HepG2 (cell line): Measurements from ENCODE around the gene CDX1. TPM values are rescaled to one million over a fixed set of nuclear protein-coding genes. Genes with fewer than 3 reads are reported as not detected.
A peak's percentile ranks its signal among the peaks of the same experiment; 100 is the strongest.

Source experiments
- AGO1 ChIP-seq: fragments of 200-400 bp; formaldehyde crosslinking; IDR thresholded peaks from 2 replicates; pipeline ENCODE4 v1.6.1; 2017; ENCODE audit warnings: mild to moderate bottlenecking, low read depth, low read length, moderate library complexity; ENCODE audit not compliant: poor library complexity, severe bottlenecking
- ARHGAP35 ChIP-seq: sonication (generic); formaldehyde crosslinking; IDR thresholded peaks from 2 replicates; pipeline ENCODE4 v1.9.0; 2022; ENCODE audit warnings: mild to moderate bottlenecking, inconsistent platforms, moderate library complexity, missing genetic modification reagents, borderline replicate concordance
- ARNT2 ChIP-seq: sonication (generic); formaldehyde crosslinking; IDR thresholded peaks from 2 replicates; pipeline ENCODE4 v1.8.0; 2022; ENCODE audit warnings: mild to moderate bottlenecking, low read depth, missing genetic modification reagents, moderate library complexity
- ELF3 ChIP-seq: IDR thresholded peaks from 2 replicates; pipeline ENCODE4 v1.6.1; 2016; ENCODE audit warnings: missing genetic modification reagents, missing compliant biosample characterization
- ELF4 ChIP-seq: sonication (generic); formaldehyde crosslinking; IDR thresholded peaks from 2 replicates; pipeline ENCODE4 v1.5.0; 2020; ENCODE audit warnings: missing genetic modification reagents, mild to moderate bottlenecking, moderate library complexity, borderline replicate concordance
- HCFC1 ChIP-seq: fragments of 150-350 bp; IDR thresholded peaks from 2 replicates; pipeline ENCODE4 v1.6.1; 2014; ENCODE audit warnings: low read depth, low read length
- HMG20A ChIP-seq: IDR thresholded peaks from 2 replicates; pipeline ENCODE4 v1.6.1; 2016; ENCODE audit warnings: borderline replicate concordance
- KLF11 ChIP-seq: IDR thresholded peaks from 2 replicates; pipeline ENCODE4 v1.6.1; 2016; ENCODE audit warnings: missing compliant biosample characterization
- MAFF ChIP-seq: IDR thresholded peaks from 2 replicates; pipeline ENCODE4 v1.6.1; 2011; ENCODE audit warnings: low read depth, low read length, improper control_type of control experiment
- MYNN ChIP-seq: sonication (generic); formaldehyde crosslinking; IDR thresholded peaks from 2 replicates; pipeline ENCODE4 v1.4.0; 2020; ENCODE audit warnings: mild to moderate bottlenecking, low read depth, missing genetic modification reagents
- NPAS2 ChIP-seq: sonication (generic); formaldehyde crosslinking; IDR thresholded peaks from 2 replicates; pipeline ENCODE4 v1.8.0; 2022; ENCODE audit warnings: mild to moderate bottlenecking, missing genetic modification reagents, borderline replicate concordance
- PRDM4 ChIP-seq: sonication (generic); formaldehyde crosslinking; IDR thresholded peaks from 2 replicates; pipeline ENCODE4 v1.9.0; 2021; ENCODE audit warnings: missing genetic modification reagents, borderline replicate concordance
- SALL2 ChIP-seq: sonication (generic); formaldehyde crosslinking; IDR thresholded peaks from 2 replicates; pipeline ENCODE4 v1.8.1; 2023; ENCODE audit warnings: mild to moderate bottlenecking, missing genetic modification reagents, inconsistent platforms
- TCF7 ChIP-seq: sonication (generic); IDR thresholded peaks from 2 replicates; pipeline ENCODE4 v1.6.1; 2016; ENCODE audit warnings: antibody characterized with exemption, low read depth
- WIZ ChIP-seq: sonication (generic); formaldehyde crosslinking; IDR thresholded peaks from 2 replicates; pipeline ENCODE4 v1.5.1; 2020; ENCODE audit warnings: mild to moderate bottlenecking, missing genetic modification reagents
- ZFP41 ChIP-seq: sonication (generic); formaldehyde crosslinking; IDR thresholded peaks from 2 replicates; pipeline ENCODE4 v1.4.0; 2020; ENCODE audit warnings: mild to moderate bottlenecking, missing genetic modification reagents, borderline replicate concordance
- ZNF136 ChIP-seq: sonication (generic); formaldehyde crosslinking; IDR thresholded peaks from 2 replicates; pipeline ENCODE4 v1.8.1; 2022; ENCODE audit warnings: low read depth, mild to moderate bottlenecking, moderate library complexity, missing genetic modification reagents
- ZNF773 ChIP-seq: sonication (generic); formaldehyde crosslinking; IDR thresholded peaks from 2 replicates; pipeline ENCODE4 v1.4.0; 2020; ENCODE audit warnings: missing genetic modification reagents, borderline replicate concordance
- ZNF788 ChIP-seq: sonication (generic); formaldehyde crosslinking; IDR thresholded peaks from 2 replicates; pipeline ENCODE4 v1.5.0; 2020; ENCODE audit warnings: mild to moderate bottlenecking, missing genetic modification reagents, borderline replicate concordance
- ZNF850 ChIP-seq: sonication (generic); formaldehyde crosslinking; conservative IDR thresholded peaks from 2 replicates; pipeline ENCODE4 v1.9.0; 2021; ENCODE audit warnings: mild to moderate bottlenecking, missing genetic modification reagents
- ZNF891 ChIP-seq: sonication (generic); formaldehyde crosslinking; IDR thresholded peaks from 2 replicates; pipeline ENCODE4 v1.5.0; 2020; ENCODE audit warnings: mild to moderate bottlenecking, missing genetic modification reagents
- polyA plus RNA-seq, 8 experiments: library from polyadenylated mRNA; depleted of rRNA in 3 of 8; stranded (reverse) in 7 of 8; unstranded in 1 of 8; fragments of >200 nt; fragmentation: Illumina TruSeq in 4 of 8; extraction: Trizol in 4 of 8; gene quantifications; 2 replicates each; pipeline versions ENCODE4 v1.2.1 to v1.2.3, GENCODE V29; 2011 to 2016; ENCODE audit warnings: low read depth in 4 of 8, missing spikeins in 1 of 8, mixed read lengths in 1 of 8; ENCODE audit not compliant: insufficient read depth in 1 of 8
- total RNA-seq, 5 experiments: library from RNA; depleted of rRNA; stranded (reverse); fragments of >200 nt; fragmentation: Illumina TruSeq; extraction: Trizol; gene quantifications; 2 replicates each; pipeline ENCODE4 v1.2.3, GENCODE V29; 2016; ENCODE audit warnings: low read depth in 1 of 5
- TF ChIP-seq, protein P1 (sequence below): sonication (generic); formaldehyde crosslinking; IDR thresholded peaks from 2 replicates; pipeline ENCODE4 v1.8.0; 2022; ENCODE audit warnings: mild to moderate bottlenecking, missing genetic modification reagents, moderate library complexity
- TF ChIP-seq, protein P2 (sequence below): fragments of 450-650 bp; IDR thresholded peaks from 2 replicates; pipeline ENCODE4 v1.6.1; 2017; ENCODE audit warnings: mild to moderate bottlenecking

The CDX1 gene
- total and polyA plus RNA-seq, 2 of the 13 experiments (the other 11 are each of a cell fraction or from before 2014, with no cell fraction given): not detected

- TF ChIP-seq WIZ (CRISPR knock-in tag): no peak
- 0 out of 2 replicates have a peak, but pooled peaks have one; percentile 35 for TF ChIP-seq ARHGAP35
- peak; percentile 95 for TF ChIP-seq TCF7
- peak; percentile 97 for TF ChIP-seq ELF3 (CRISPR knock-in tag)
- no peak for TF ChIP-seq ZFP41 (CRISPR knock-in tag)
- no peak for TF ChIP-seq ZNF850 (CRISPR knock-in tag)
- TF ChIP-seq ZNF136: no peak
- TF ChIP-seq, protein P1, sequence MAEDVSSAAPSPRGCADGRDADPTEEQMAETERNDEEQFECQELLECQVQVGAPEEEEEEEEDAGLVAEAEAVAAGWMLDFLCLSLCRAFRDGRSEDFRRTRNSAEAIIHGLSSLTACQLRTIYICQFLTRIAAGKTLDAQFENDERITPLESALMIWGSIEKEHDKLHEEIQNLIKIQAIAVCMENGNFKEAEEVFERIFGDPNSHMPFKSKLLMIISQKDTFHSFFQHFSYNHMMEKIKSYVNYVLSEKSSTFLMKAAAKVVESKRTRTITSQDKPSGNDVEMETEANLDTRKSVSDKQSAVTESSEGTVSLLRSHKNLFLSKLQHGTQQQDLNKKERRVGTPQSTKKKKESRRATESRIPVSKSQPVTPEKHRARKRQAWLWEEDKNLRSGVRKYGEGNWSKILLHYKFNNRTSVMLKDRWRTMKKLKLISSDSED (CRISPR knock-in tag): no peak
- peak; percentile 31; the same call in 1 of the 2 replicates for TF ChIP-seq KLF11 (CRISPR knock-in tag)
- no peak; the same call in none of the 2 replicates for TF ChIP-seq SALL2
- TF ChIP-seq NPAS2 (CRISPR knock-in tag): no peak
- peak; percentile 81; the same call in 1 of the 2 replicates for TF ChIP-seq ZNF788 (CRISPR knock-in tag)
- peak; percentile 75 for TF ChIP-seq HMG20A (CRISPR knock-in tag)
- TF ChIP-seq ZNF891 (CRISPR knock-in tag): peak; percentile 1; the same call in 1 of the 2 replicates
- peak; percentile 29; the same call in 1 of the 2 replicates for TF ChIP-seq ARNT2 (CRISPR knock-in tag)
- TF ChIP-seq, protein P2, sequence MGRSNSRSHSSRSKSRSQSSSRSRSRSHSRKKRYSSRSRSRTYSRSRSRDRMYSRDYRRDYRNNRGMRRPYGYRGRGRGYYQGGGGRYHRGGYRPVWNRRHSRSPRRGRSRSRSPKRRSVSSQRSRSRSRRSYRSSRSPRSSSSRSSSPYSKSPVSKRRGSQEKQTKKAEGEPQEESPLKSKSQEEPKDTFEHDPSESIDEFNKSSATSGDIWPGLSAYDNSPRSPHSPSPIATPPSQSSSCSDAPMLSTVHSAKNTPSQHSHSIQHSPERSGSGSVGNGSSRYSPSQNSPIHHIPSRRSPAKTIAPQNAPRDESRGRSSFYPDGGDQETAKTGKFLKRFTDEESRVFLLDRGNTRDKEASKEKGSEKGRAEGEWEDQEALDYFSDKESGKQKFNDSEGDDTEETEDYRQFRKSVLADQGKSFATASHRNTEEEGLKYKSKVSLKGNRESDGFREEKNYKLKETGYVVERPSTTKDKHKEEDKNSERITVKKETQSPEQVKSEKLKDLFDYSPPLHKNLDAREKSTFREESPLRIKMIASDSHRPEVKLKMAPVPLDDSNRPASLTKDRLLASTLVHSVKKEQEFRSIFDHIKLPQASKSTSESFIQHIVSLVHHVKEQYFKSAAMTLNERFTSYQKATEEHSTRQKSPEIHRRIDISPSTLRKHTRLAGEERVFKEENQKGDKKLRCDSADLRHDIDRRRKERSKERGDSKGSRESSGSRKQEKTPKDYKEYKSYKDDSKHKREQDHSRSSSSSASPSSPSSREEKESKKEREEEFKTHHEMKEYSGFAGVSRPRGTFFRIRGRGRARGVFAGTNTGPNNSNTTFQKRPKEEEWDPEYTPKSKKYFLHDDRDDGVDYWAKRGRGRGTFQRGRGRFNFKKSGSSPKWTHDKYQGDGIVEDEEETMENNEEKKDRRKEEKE: no peak
- no peak for TF ChIP-seq MAFF
- TF ChIP-seq HCFC1: no peak
- 0 out of 2 replicates have a peak, but pooled peaks have one; percentile 23 for TF ChIP-seq PRDM4 (CRISPR knock-in tag)
- no peak for TF ChIP-seq MYNN (CRISPR knock-in tag)
- no peak for TF ChIP-seq AGO1
- TF ChIP-seq ELF4 (CRISPR knock-in tag): no peak
- no peak for TF ChIP-seq ZNF773 (CRISPR knock-in tag)
Observed at GRCh38 chr5:150137168-150137957, 29.2 kb upstream of the CDX1 start (continued).
